Prostate gland (tissue), 2 donors: ENCODE results near the gene GSTM3.

Experiments used
- POLR2A ChIP-seq: fragments of 450-650 bp; IDR thresholded peaks from one replicate; pipeline ENCODE4 v1.6.1; 2016; ENCODE audit warnings: antibody characterized with exemption, mild to moderate bottlenecking
- TF ChIP-seq, protein P1 (sequence below), 4 experiments: fragments of 200-600 bp in 2 of 4; fragments of 450-650 bp in 2 of 4; sonication (generic) in 2 of 4; IDR thresholded peaks; 1 replicate in 3 of 4; 2 replicates in 1 of 4; pipeline ENCODE4 v1.5.1; 2016 to 2019; ENCODE audit warnings: antibody characterized with exemption in 4 of 4, mild to moderate bottlenecking in 2 of 4, moderate library complexity in 2 of 4

DNA sequence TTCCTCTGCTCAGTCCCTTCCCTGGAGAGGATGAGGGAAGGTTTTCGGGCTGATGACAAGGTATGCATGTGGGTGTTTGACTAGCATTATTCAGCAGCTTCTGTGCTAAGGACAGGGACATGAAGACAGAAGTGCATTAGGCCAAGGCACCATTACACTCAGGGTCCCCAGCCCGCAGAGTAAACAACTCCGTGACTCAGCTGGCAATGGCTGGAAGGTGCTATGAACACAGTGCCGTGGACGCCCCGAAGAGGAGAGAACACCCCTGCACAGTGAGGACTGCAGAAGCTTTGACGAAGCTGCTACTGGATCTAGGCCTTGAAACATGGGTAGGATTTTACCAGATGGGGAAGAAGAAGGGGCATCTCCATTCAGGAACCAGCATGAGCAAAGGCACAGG, 36.6 kb upstream of the GSTM3 start:
- TF ChIP-seq, protein P1, sequence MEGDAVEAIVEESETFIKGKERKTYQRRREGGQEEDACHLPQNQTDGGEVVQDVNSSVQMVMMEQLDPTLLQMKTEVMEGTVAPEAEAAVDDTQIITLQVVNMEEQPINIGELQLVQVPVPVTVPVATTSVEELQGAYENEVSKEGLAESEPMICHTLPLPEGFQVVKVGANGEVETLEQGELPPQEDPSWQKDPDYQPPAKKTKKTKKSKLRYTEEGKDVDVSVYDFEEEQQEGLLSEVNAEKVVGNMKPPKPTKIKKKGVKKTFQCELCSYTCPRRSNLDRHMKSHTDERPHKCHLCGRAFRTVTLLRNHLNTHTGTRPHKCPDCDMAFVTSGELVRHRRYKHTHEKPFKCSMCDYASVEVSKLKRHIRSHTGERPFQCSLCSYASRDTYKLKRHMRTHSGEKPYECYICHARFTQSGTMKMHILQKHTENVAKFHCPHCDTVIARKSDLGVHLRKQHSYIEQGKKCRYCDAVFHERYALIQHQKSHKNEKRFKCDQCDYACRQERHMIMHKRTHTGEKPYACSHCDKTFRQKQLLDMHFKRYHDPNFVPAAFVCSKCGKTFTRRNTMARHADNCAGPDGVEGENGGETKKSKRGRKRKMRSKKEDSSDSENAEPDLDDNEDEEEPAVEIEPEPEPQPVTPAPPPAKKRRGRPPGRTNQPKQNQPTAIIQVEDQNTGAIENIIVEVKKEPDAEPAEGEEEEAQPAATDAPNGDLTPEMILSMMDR (IDR thresholded peaks at IDR 0.05), result no peak
- TF ChIP-seq POLR2A, result no peak
